Esophagus muscularis mucosa (tissue), 3 donors: ENCODE data around the gene PLEKHG3.

Experiments used
- CTCF ChIP-seq, 3 experiments: fragments of 200-600 bp in 2 of 3; fragments of 450-650 bp in 1 of 3; sonication (generic) in 2 of 3; IDR thresholded peaks; one replicate each; pipeline ENCODE4 v1.5.1; 2017 to 2019; ENCODE audit warnings: antibody characterized with exemption in 3 of 3, mild to moderate bottlenecking in 2 of 3, moderate library complexity in 1 of 3
- POLR2A ChIP-seq: fragments of 450-650 bp; IDR thresholded peaks from one replicate; pipeline ENCODE4 v1.6.1; 2017; ENCODE audit warnings: antibody characterized with exemption, moderate library complexity, mild to moderate bottlenecking, low read depth

- TF ChIP-seq POLR2A, result no peak
- TF ChIP-seq CTCF (IDR thresholded peaks at IDR 0.05), result no peak
Measured at GRCh38 chr14:64700290-64700689, 3.9 kb upstream of the PLEKHG3 start.
